AG09319 (cell line): ENCODE data around the gene APC.

Source experiments
- DNase-seq: peaks from one replicate; pipeline ENCODE4 v3.0.0-alpha.2; 2010; ENCODE audit warnings: low read depth; ENCODE audit errors: extremely low read depth
- CTCF ChIP-seq: IDR thresholded peaks from 2 replicates; pipeline ENCODE4 v1.5.1; 2011; ENCODE audit warnings: low read depth, mild to moderate bottlenecking, inconsistent platforms, low read length, moderate library complexity

APC gene

DNA sequence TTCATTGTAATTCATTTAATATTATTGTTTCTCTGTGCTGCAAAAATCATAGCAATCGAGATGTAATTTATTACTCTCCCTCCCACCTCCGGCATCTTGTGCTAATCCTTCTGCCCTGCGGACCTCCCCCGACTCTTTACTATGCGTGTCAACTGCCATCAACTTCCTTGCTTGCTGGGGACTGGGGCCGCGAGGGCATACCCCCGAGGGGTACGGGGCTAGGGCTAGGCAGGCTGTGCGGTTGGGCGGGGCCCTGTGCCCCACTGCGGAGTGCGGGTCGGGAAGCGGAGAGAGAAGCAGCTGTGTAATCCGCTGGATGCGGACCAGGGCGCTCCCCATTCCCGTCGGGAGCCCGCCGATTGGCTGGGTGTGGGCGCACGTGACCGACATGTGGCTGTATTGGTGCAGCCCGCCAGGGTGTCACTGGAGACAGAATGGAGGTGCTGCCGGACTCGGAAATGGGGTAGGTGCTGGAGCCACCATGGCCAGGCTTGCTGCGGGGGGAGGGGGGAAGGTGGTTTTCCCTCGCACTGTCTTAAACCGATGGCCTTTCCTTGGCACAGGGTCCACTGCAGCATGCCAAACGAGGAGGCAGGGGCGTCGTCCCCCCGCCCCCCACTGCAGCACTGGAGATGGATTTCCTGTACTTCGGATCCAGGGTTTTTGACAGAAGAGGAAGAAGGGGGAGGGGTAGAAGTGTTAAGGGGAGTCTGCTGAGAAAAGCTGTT lies at the start of gene APC:
TSS of gene APC (plus strand) at position 423 of the 728 bp plus-strand sequence. CDS start 17,006 bp downstream, outside the sequence.
- TF ChIP-seq CTCF = no peak

GRCh38 chr5:112689155-112689909 lies 48.4 kb upstream of the APC start:
- no peak for TF ChIP-seq CTCF
- DNase-seq = no peak

More for the DNA sequence above, at the start of gene APC:
- peak; percentile 59 for DNase-seq

GRCh38 chr5:112690605-112691338 lies 46.9 kb upstream of the APC start:
- no peak for TF ChIP-seq CTCF
- DNase-seq = no peak

GRCh38 chr5:112691339-112691680 lies 46.4 kb upstream of the APC start:
- no peak for DNase-seq
- no peak; the same call in 1 of the 2 replicates for TF ChIP-seq CTCF

DNA sequence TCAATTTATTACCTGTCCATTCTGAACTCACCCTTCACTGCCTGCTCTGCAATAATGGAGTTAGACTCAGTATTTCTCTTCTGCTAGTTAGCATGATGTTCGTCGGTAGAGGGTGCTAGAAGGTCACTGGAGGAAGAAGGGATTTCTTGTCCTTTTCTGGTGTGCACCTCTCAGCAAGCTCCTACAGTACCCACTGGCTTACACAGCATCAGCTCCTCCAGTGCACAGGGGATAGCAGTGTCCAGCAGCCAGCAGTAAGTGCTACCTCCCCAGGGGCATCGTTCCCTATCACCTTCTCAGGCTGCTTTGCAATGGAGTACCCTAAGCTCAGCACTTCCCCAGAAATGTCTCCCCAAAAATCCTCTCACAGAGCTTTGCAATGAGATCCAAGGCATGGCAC lies 45.9 kb upstream of the APC start:
- no peak for DNase-seq

GRCh38 chr5:112692472-112692871 lies 45.2 kb upstream of the APC start:
- DNase-seq = no peak
- no peak for TF ChIP-seq CTCF

More for the DNA sequence above, 45.9 kb upstream of the APC start:
- peak; percentile 20 for TF ChIP-seq CTCF
